H1 (cell line): Measurements from ENCODE around the gene RAD51B. TPM values are rescaled to one million over a fixed set of nuclear protein-coding genes. Genes with fewer than 3 reads are reported as not detected.

Experiments
- BCL11A ChIP-seq, 2 experiments: IDR thresholded peaks; one replicate each; pipeline ENCODE4 v1.6.1; 2011; ENCODE audit warnings: low read depth in 2 of 2, low read length in 2 of 2, mild to moderate bottlenecking in 2 of 2
- CHD1 ChIP-seq: IDR thresholded peaks from 2 replicates; pipeline ENCODE4 v1.6.1; 2012; ENCODE audit warnings: low read depth, low read length, improper control_type of control experiment
- POU5F1 ChIP-seq: IDR thresholded peaks from 2 replicates; pipeline ENCODE4 v1.6.1; 2011; ENCODE audit warnings: low read depth, mild to moderate bottlenecking, low read length, moderate library complexity
- RAD21 ChIP-seq, 2 experiments: IDR thresholded peaks in 1 of 2; conservative IDR thresholded peaks in 1 of 2; 2 replicates each; pipeline ENCODE4 v1.6.1; 2011; ENCODE audit warnings: low read depth in 2 of 2, low read length in 2 of 2, improper control_type of control experiment in 1 of 2, inconsistent platforms in 1 of 2, mild to moderate bottlenecking in 1 of 2, moderate library complexity in 1 of 2
- TAF7 ChIP-seq: optimal IDR thresholded peaks from 2 replicates; pipeline ENCODE3; 2011; ENCODE audit warnings: low read depth, mild to moderate bottlenecking, inconsistent platforms, low read length, moderate library complexity, borderline replicate concordance
- USF2 ChIP-seq: IDR thresholded peaks from 2 replicates; pipeline ENCODE4 v1.6.1; 2011; ENCODE audit warnings: low read length, improper control_type of control experiment
- polyA plus RNA-seq, 7 experiments: library from polyadenylated mRNA; depleted of rRNA in 3 of 7; stranded (reverse) in 5 of 7; unstranded in 2 of 7; fragments of >200 nt in 5 of 7; fragments of 200-250 nt in 2 of 7; gene quantifications; 1 replicate in 5 of 7; 2 replicates in 1 of 7; 4 replicates in 1 of 7; pipeline versions ENCODE4 v1.2.1 to v1.2.3, GENCODE V29; 2011 to 2013; ENCODE audit warnings: missing spikeins in 2 of 7, mixed read lengths in 2 of 7
- total RNA-seq: library from RNA; stranded (reverse); fragmentation: NEBNext Ultra II Directional; extraction: Animal tissue kit (Norgen Biotek cat#: 25700); gene quantifications from 2 replicates; pipeline ENCODE4 v1.2.1, GENCODE V29; 2021

Gene RAD51B
- total and polyA plus RNA-seq, 2 of the 8 experiments (the other 6 are each of a cell fraction or from before 2014, with no cell fraction given), result 3.9 to 14.9 TPM

DNA sequence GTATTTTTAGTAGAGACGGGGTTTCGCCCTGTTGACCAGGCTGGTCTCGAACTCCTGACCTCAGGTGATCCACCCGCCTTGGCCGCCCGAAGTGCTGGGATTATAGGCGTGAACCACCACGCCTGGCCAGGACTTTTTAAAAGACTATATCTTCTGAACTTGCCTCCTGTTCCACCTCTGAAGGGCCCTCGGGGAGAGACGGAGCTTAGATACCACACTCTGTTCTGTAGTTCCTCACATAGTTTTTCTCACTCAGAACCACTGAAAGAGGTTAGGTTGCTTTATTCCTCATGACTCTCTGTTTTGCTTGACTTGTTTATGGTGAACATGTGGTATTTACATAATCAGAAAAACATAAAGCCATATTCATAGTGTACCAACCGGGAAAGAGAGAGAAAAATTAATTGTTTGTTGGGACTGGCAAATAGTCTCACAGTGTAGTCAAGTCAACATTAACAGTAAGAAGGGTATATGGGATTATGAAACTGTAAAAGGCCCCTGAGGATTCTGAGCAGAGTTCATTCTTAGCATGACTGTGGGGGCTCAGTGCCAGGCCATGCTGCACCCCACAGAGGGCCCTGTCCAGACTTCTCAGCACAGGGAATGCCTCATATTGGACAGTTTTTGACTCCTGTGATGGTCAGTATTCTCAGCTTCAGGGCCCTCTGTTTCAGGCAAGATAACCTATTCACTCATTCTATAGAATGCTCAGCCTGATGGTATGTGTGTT, 631.0 kb downstream of the RAD51B start (continued):
- no peak for TF ChIP-seq CHD1
- TF ChIP-seq TAF7, result no peak
- TF ChIP-seq USF2, result no peak
- no peak for TF ChIP-seq RAD21 (IDR thresholded peaks at IDR 0.05 in 1 of 2, conservative IDR thresholded peaks at IDR 0.05 in 1 of 2; ENCODE audit: low read depth in 2 of 2, low read length in 2 of 2)
- no peak for TF ChIP-seq POU5F1
- no peak for TF ChIP-seq BCL11A (IDR thresholded peaks at IDR 0.05; ENCODE audit: low read depth in 2 of 2, low read length in 2 of 2)
- TF ChIP-seq, all 59 proteins: peak for 0
